ENCODE measurements around the gene MUC20. TPM values are rescaled to one million over a fixed set of nuclear protein-coding genes. Genes with fewer than 3 reads are reported as not detected.
"Not testable (repeated sequence)": the region's sequence is repeated elsewhere in the genome, so short reads cannot be mapped to it uniquely, and the experiment has no call there.

Gene MUC20
- total RNA-seq, 1 experiment from 2014 or later = 0.69 TPM

GRCh38 chr3:195769551-195769950, 48.8 kb downstream of the MUC20 start:
- no peak for DNase-seq
- Histone ChIP-seq H3K4me3 (ENCODE audit: insufficient read depth, low read depth, low read length) (no peak overlapping the region), H3K27me3 (ENCODE audit: control insufficient read depth, insufficient read depth, low read length) (no peaks in the 10 kb centered on the region), H3K36me3 (replicated peaks; ENCODE audit: control insufficient read depth, insufficient read depth, low read length) (no peaks in the 10 kb centered on the region; the same call in 1 of the 2 replicates)

- H3K27me3 ChIP-seq (ENCODE audit: control insufficient read depth, insufficient read depth, low read length) = no peaks in the 10 kb centered on the region
- H3K36me3 ChIP-seq (replicated peaks; ENCODE audit: control insufficient read depth, insufficient read depth, low read length) = no peaks in the 10 kb centered on the region; the same call in 1 of the 2 replicates
- no peak overlapping the region for H3K4me3 ChIP-seq (ENCODE audit: insufficient read depth, low read depth, low read length)
- DNase-seq = peak; percentile 37
Observed at GRCh38 chr3:195770081-195770840, 49.5 kb downstream of the MUC20 start.

DNA sequence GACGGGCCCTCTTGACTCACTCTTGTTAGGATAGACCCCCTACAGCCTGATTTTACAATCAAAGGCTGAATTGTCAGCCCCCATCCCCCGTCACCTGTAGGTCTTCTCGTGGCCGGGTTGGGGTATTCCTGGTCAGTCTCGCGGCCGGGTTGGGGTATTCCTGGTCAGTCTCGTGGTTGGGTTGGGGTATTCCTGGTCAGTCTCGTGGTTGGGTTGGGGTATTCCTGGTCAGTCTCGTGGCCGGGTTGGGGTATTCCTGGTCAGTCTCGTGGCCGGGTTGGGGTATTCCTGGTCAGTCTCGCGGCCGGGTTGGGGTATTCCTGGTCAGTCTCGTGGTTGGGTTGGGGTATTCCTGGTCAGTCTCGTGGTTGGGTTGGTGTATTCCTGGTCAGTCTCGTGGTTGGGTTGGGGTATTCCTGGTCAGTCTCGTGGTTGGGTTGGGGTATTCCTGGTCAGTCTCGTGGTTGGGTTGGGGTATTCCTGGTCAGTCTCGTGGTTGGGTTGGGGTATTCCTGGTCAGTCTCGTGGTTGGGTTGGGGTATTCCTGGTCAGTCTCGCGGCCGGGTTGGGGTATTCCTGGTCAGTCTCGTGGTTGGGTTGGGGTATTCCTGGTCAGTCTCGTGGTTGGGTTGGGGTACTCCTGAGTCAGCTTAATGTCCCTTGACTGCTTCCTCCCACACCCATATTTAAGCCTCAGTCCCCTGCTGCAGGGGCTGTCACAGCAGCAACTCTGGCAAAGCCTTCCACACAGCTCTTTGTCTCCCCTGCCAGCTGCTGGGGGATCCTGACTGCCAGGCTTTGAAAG, 50.3 kb downstream of the MUC20 start:
- H3K27me3 ChIP-seq (ENCODE audit: control insufficient read depth, insufficient read depth, low read length); DNase-seq; H3K36me3 ChIP-seq (replicated peaks; ENCODE audit: control insufficient read depth, insufficient read depth, low read length); H3K4me3 ChIP-seq (ENCODE audit: insufficient read depth, low read depth, low read length): not testable (repeated sequence)

DNA sequence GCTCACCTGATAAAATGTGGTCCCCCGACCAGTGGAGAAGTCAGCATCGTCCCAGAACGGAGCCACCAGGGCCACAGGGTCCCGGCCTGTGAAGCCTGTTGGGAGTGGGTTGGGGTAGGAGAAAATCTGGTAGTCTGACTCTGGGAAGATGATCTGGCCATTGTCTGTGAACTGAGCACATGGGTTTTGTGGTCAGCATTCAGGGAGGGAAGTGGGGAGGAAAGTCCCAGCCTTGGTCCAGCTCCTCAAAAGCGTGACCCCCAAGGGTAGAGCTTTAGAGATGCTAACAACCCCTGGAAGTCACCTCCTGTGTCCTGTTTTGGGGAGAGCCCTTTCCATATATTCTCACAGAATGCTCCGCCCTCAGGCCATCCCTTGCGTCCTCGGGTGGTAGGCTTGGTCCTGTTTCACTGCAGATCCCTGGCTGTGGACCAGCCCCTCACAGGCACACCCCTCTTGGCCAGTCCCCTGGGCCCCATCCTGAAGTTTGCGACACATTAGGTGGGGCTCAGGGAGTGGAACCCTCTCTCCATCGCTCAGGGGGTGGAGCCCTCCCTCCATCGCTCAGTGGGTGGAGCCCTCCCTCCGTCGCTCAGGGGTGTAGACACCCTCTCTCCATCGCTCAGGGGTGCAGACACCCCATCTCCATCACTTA, 51.0 kb downstream of the MUC20 start:
- Histone ChIP-seq H3K36me3 (replicated peaks; ENCODE audit: control insufficient read depth, insufficient read depth, low read length) (no peaks in the 10 kb centered on the region; the same call in 1 of the 2 replicates), H3K4me3 (ENCODE audit: insufficient read depth, low read depth, low read length) (no peak overlapping the region), H3K27me3 (ENCODE audit: control insufficient read depth, insufficient read depth, low read length) (no peaks in the 10 kb centered on the region)
- peak; percentile 44 for DNase-seq

DNA sequence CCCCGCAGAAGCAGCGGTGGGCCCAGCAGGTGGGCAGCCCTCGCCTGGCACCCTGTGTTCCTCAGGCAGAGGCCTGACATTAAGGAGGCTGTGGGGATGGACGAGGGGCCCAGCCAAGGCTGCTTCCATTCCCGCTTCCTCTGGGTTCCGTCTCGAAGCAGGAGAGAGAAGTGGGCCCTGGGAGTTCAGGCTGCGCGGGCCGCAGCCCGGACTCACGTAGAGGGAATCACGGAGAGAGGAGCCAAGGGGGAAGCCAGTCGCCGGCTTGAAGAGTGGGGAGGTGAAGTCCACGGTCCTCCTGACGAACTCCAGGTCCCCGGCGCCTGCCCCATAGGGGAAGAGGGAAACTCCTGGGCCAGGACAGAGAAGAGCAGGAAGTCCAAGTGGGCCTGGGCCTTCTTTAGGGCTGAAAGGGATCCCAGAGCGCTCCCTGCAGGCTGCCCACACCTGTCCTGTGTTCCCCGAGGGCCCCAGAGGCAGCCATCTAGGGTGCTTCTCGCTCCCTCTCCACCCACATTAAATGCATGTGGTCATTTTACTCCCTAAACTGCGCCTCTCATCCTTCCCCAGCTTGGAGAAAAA, 53.3 kb downstream of the MUC20 start:
- H3K36me3 ChIP-seq (replicated peaks; ENCODE audit: control insufficient read depth, insufficient read depth, low read length) = no peaks in the 10 kb centered on the region; the same call in 1 of the 2 replicates
- peak; percentile 49 for DNase-seq
- no peak overlapping the region for H3K4me3 ChIP-seq (ENCODE audit: insufficient read depth, low read depth, low read length)
- H3K27me3 ChIP-seq (ENCODE audit: control insufficient read depth, insufficient read depth, low read length) = no peaks in the 10 kb centered on the region

DNA sequence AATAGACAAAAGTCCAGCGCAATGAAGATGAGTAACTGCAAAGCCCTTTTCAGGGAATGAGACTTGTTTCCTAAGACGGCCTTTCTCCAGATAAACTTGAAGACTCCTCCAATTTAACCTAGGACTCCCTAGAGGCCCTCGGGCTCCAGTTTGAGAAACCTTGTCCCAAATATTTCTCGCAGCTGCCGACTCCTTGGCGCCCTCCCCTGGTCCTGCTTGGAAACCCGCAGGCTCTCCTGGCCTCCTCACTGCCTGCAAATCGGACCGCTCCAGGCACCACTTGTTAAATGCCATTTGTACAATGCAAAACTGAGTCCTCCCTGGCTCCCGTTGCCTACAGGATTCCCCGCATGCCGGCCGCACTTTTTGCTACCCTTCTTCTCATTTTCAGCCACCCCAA, 54.1 kb downstream of the MUC20 start:
- Histone ChIP-seq H3K36me3 (replicated peaks; ENCODE audit: control insufficient read depth, insufficient read depth, low read length) (no peaks in the 10 kb centered on the region; the same call in 1 of the 2 replicates), H3K4me3 (ENCODE audit: insufficient read depth, low read depth, low read length) (no peak overlapping the region), H3K27me3 (ENCODE audit: control insufficient read depth, insufficient read depth, low read length) (no peaks in the 10 kb centered on the region)
- DNase-seq = peak; percentile 88

GRCh38 chr3:195777975-195778374, 57.2 kb downstream of the MUC20 start:
- Histone ChIP-seq H3K4me3 (ENCODE audit: insufficient read depth, low read depth, low read length) (no peak overlapping the region), H3K36me3 (replicated peaks; ENCODE audit: control insufficient read depth, insufficient read depth, low read length) (no peaks in the 10 kb centered on the region; the same call in none of the 2 replicates), H3K27me3 (ENCODE audit: control insufficient read depth, insufficient read depth, low read length) (no peaks in the 10 kb centered on the region)
- DNase-seq = no peak

DNA sequence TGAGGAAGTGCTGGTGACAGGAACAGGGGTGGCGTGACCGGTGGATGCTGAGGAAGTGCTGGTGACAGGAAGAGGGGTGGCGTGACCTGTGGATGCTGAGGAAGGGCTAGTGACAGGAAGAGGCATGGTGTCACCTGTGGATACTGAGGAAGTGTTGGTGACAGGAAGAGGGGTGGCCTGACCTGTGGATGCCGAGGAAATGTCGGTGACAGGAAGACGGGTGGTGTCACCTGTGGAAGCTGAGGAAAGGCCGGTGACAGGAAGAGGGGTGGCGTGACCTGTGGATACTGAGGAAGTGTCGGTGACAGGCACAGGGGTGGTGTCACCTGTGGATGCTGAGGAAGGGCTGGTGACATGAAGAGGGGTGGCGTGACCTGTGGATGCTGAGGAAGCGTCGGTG, 60.5 kb downstream of the MUC20 start:
- not testable (repeated sequence) for H3K27me3 ChIP-seq (ENCODE audit: control insufficient read depth, insufficient read depth, low read length); H3K36me3 ChIP-seq (replicated peaks; ENCODE audit: control insufficient read depth, insufficient read depth, low read length); DNase-seq

More for the DNA sequence above, 60.5 kb downstream of the MUC20 start:
- H3K4me3 ChIP-seq (ENCODE audit: insufficient read depth, low read depth, low read length) = not testable (repeated sequence)

Other genes with a start within 250 kb of the MUC20 start
- 76.4 and 121 TPM in 2 replicates for gene PPP1R2, start 177.7 kb upstream of the MUC20 start, total RNA-seq (2014; rRNA removed; shearing (Covaris generic))
- not detected in 2 replicates for gene APOD, start 137.0 kb upstream of the MUC20 start, total RNA-seq (2014; rRNA removed; shearing (Covaris generic))
- 3.5 and 4.0 TPM in 2 replicates for gene MUC4, start 91.0 kb downstream of the MUC20 start, total RNA-seq (2014; rRNA removed; shearing (Covaris generic))
- 30.3 and 30.5 TPM in 2 replicates for gene TNK2, start 187.6 kb downstream of the MUC20 start, total RNA-seq (2014; rRNA removed; shearing (Covaris generic))

All from H7 (cell line).